ENCODE measurements around the gene KRT15. TPM values are rescaled to one million over a fixed set of nuclear protein-coding genes. Genes with fewer than 3 reads are reported as not detected.
A peak's percentile ranks its signal among the peaks of the same experiment; 100 is the strongest.

KRT15 gene
- polyA plus RNA-seq, 2 donors: 1,457 to 2,808 TPM

- Histone ChIP-seq H3K27ac (ENCODE audit: low read depth in 2 of 2, low read length in 1 of 2) (peak overlapping the region; percentile 63 to 93), H3K4me1 (ENCODE audit: control insufficient read depth in 2 of 2, insufficient read depth in 2 of 2, low read length in 1 of 2) (peaks cover 0 to 3% of the 10 kb centered on the region in 2 donors), H3K9me3 (ENCODE audit: control insufficient read depth in 2 of 2, insufficient read depth in 1 of 2, low read depth in 1 of 2, low read length in 1 of 2) (no peaks in the 10 kb centered on the region), H3K27me3 (ENCODE audit: control insufficient read depth in 1 of 2, insufficient read depth in 2 of 2, low read length in 2 of 2) (no peaks in the 10 kb centered on the region), H3K4me3 (ENCODE audit: low read depth in 1 of 2, low read length in 2 of 2) (peak overlapping the region; percentile 23 to 70), H3K36me3 (ENCODE audit: control insufficient read depth in 2 of 2, insufficient read depth in 2 of 2, low read length in 1 of 2) (peaks cover 0 to 10% of the 10 kb centered on the region in 2 donors)
- 51 to 59% methylated on average over 15 of the region's 15 CpGs for WGBS, 2 donors
Observed at GRCh38 chr17:41500131-41500911, 18.4 kb downstream of the KRT15 start.

GRCh38 chr17:41499714-41500113, 19.0 kb downstream of the KRT15 start:
- no peaks in the 10 kb centered on the region for H3K27me3 ChIP-seq (ENCODE audit: control insufficient read depth in 1 of 2, insufficient read depth in 2 of 2, low read length in 2 of 2)
- H3K27ac ChIP-seq (ENCODE audit: low read depth in 2 of 2, low read length in 1 of 2): peak overlapping the region; percentile 54 to 93
- WGBS, 2 donors: 66% methylated on average over 5 of the region's 5 CpGs
- peak overlapping the region; percentile 9 to 32 for H3K4me3 ChIP-seq (ENCODE audit: low read depth in 1 of 2, low read length in 2 of 2)
- no peaks in the 10 kb centered on the region for H3K9me3 ChIP-seq (ENCODE audit: control insufficient read depth in 2 of 2, insufficient read depth in 1 of 2, low read depth in 1 of 2, low read length in 1 of 2)
- peaks cover 0 to 10% of the 10 kb centered on the region in 2 donors for H3K36me3 ChIP-seq (ENCODE audit: control insufficient read depth in 2 of 2, insufficient read depth in 2 of 2, low read length in 1 of 2)
- H3K4me1 ChIP-seq (ENCODE audit: control insufficient read depth in 2 of 2, insufficient read depth in 2 of 2, low read length in 1 of 2): peaks cover 0 to 3% of the 10 kb centered on the region in 2 donors

GRCh38 chr17:41498276-41498675, 20.4 kb downstream of the KRT15 start:
- H3K27me3 ChIP-seq (ENCODE audit: control insufficient read depth in 1 of 2, insufficient read depth in 2 of 2, low read length in 2 of 2): no peaks in the 10 kb centered on the region
- peak overlapping the region; percentile 54 to 93 for H3K27ac ChIP-seq (ENCODE audit: low read depth in 2 of 2, low read length in 1 of 2)
- H3K9me3 ChIP-seq (ENCODE audit: control insufficient read depth in 2 of 2, insufficient read depth in 1 of 2, low read depth in 1 of 2, low read length in 1 of 2): no peaks in the 10 kb centered on the region
- H3K36me3 ChIP-seq (ENCODE audit: control insufficient read depth in 2 of 2, insufficient read depth in 2 of 2, low read length in 1 of 2): peaks cover 0 to 10% of the 10 kb centered on the region in 2 donors
- H3K4me3 ChIP-seq (ENCODE audit: low read depth in 1 of 2, low read length in 2 of 2): peak overlapping the region in 1 of 2 donors; percentile 24
- WGBS, 2 donors: 48 to 61% methylated on average over 6 of the region's 6 CpGs
- peaks cover 3% of the 10 kb centered on the region in 2 donors for H3K4me1 ChIP-seq (ENCODE audit: control insufficient read depth in 2 of 2, insufficient read depth in 2 of 2, low read length in 1 of 2)

- H3K27ac ChIP-seq (ENCODE audit: low read depth in 2 of 2, low read length in 1 of 2): peak overlapping the region; percentile 0 to 81
- H3K4me1 ChIP-seq (ENCODE audit: control insufficient read depth in 2 of 2, insufficient read depth in 2 of 2, low read length in 1 of 2): peaks cover 3% of the 10 kb centered on the region in 2 donors
- no peaks in the 10 kb centered on the region for H3K27me3 ChIP-seq (ENCODE audit: control insufficient read depth in 1 of 2, insufficient read depth in 2 of 2, low read length in 2 of 2)
- H3K4me3 ChIP-seq (ENCODE audit: low read depth in 1 of 2, low read length in 2 of 2): no peak overlapping the region
- no peaks in the 10 kb centered on the region for H3K36me3 ChIP-seq (ENCODE audit: control insufficient read depth in 2 of 2, insufficient read depth in 2 of 2, low read length in 1 of 2)
- H3K9me3 ChIP-seq (ENCODE audit: control insufficient read depth in 2 of 2, insufficient read depth in 1 of 2, low read depth in 1 of 2, low read length in 1 of 2): no peaks in the 10 kb centered on the region
- 46 to 49% methylated on average over 12 of the region's 12 CpGs for WGBS, 2 donors
Observed at GRCh38 chr17:41496803-41497484, 21.7 kb downstream of the KRT15 start.

GRCh38 chr17:41494524-41494923, 24.2 kb downstream of the KRT15 start:
- Histone ChIP-seq H3K27ac (ENCODE audit: low read depth in 2 of 2, low read length in 1 of 2) (peak overlapping the region in 1 of 2 donors; percentile 24), H3K4me1 (ENCODE audit: control insufficient read depth in 2 of 2, insufficient read depth in 2 of 2, low read length in 1 of 2) (peaks cover 3% of the 10 kb centered on the region in 2 donors), H3K4me3 (ENCODE audit: low read depth in 1 of 2, low read length in 2 of 2) (no peak overlapping the region), H3K9me3 (ENCODE audit: control insufficient read depth in 2 of 2, insufficient read depth in 1 of 2, low read depth in 1 of 2, low read length in 1 of 2) (no peaks in the 10 kb centered on the region), H3K36me3 (ENCODE audit: control insufficient read depth in 2 of 2, insufficient read depth in 2 of 2, low read length in 1 of 2) (no peaks in the 10 kb centered on the region), H3K27me3 (ENCODE audit: control insufficient read depth in 1 of 2, insufficient read depth in 2 of 2, low read length in 2 of 2) (no peaks in the 10 kb centered on the region)
- 40 to 53% methylated on average over 2 of the region's 2 CpGs for WGBS, 2 donors

- Histone ChIP-seq H3K4me3 (ENCODE audit: low read depth in 1 of 2, low read length in 2 of 2) (no peak overlapping the region), H3K9me3 (ENCODE audit: control insufficient read depth in 2 of 2, insufficient read depth in 1 of 2, low read depth in 1 of 2, low read length in 1 of 2) (no peaks in the 10 kb centered on the region), H3K27me3 (ENCODE audit: control insufficient read depth in 1 of 2, insufficient read depth in 2 of 2, low read length in 2 of 2) (no peaks in the 10 kb centered on the region), H3K4me1 (ENCODE audit: control insufficient read depth in 2 of 2, insufficient read depth in 2 of 2, low read length in 1 of 2) (peaks cover 3% of the 10 kb centered on the region in 2 donors), H3K27ac (ENCODE audit: low read depth in 2 of 2, low read length in 1 of 2) (no peak overlapping the region), H3K36me3 (ENCODE audit: control insufficient read depth in 2 of 2, insufficient read depth in 2 of 2, low read length in 1 of 2) (no peaks in the 10 kb centered on the region)
- WGBS, 2 donors: 46 to 47% methylated on average over 4 of the region's 4 CpGs
Observed at GRCh38 chr17:41492771-41493170, 25.9 kb downstream of the KRT15 start.

- no peaks in the 10 kb centered on the region for H3K9me3 ChIP-seq (ENCODE audit: control insufficient read depth in 2 of 2, insufficient read depth in 1 of 2, low read depth in 1 of 2, low read length in 1 of 2)
- no peak overlapping the region for H3K4me3 ChIP-seq (ENCODE audit: low read depth in 1 of 2, low read length in 2 of 2)
- H3K27me3 ChIP-seq (ENCODE audit: control insufficient read depth in 1 of 2, insufficient read depth in 2 of 2, low read length in 2 of 2): no peaks in the 10 kb centered on the region
- H3K27ac ChIP-seq (ENCODE audit: low read depth in 2 of 2, low read length in 1 of 2): no peak overlapping the region
- peaks cover 3% of the 10 kb centered on the region in 2 donors for H3K4me1 ChIP-seq (ENCODE audit: control insufficient read depth in 2 of 2, insufficient read depth in 2 of 2, low read length in 1 of 2)
- 66 to 67% methylated on average over 6 of the region's 6 CpGs for WGBS, 2 donors
- no peaks in the 10 kb centered on the region for H3K36me3 ChIP-seq (ENCODE audit: control insufficient read depth in 2 of 2, insufficient read depth in 2 of 2, low read length in 1 of 2)
Observed at GRCh38 chr17:41492351-41492750, 26.3 kb downstream of the KRT15 start.

- Histone ChIP-seq H3K27me3 (ENCODE audit: control insufficient read depth in 1 of 2, insufficient read depth in 2 of 2, low read length in 2 of 2) (no peaks in the 10 kb centered on the region), H3K27ac (ENCODE audit: low read depth in 2 of 2, low read length in 1 of 2) (no peak overlapping the region), H3K4me3 (ENCODE audit: low read depth in 1 of 2, low read length in 2 of 2) (no peak overlapping the region), H3K36me3 (ENCODE audit: control insufficient read depth in 2 of 2, insufficient read depth in 2 of 2, low read length in 1 of 2) (no peaks in the 10 kb centered on the region), H3K4me1 (ENCODE audit: control insufficient read depth in 2 of 2, insufficient read depth in 2 of 2, low read length in 1 of 2) (peaks cover 3% of the 10 kb centered on the region in 2 donors), H3K9me3 (ENCODE audit: control insufficient read depth in 2 of 2, insufficient read depth in 1 of 2, low read depth in 1 of 2, low read length in 1 of 2) (no peaks in the 10 kb centered on the region)
- 77 to 81% methylated on average over 2 of the region's 2 CpGs for WGBS, 2 donors
Observed at GRCh38 chr17:41491476-41491875, 27.2 kb downstream of the KRT15 start.

- Histone ChIP-seq H3K4me1 (ENCODE audit: control insufficient read depth in 2 of 2, insufficient read depth in 2 of 2, low read length in 1 of 2) (peaks cover 0 to 3% of the 10 kb centered on the region in 2 donors), H3K27ac (ENCODE audit: low read depth in 2 of 2, low read length in 1 of 2) (no peak overlapping the region), H3K27me3 (ENCODE audit: control insufficient read depth in 1 of 2, insufficient read depth in 2 of 2, low read length in 2 of 2) (no peaks in the 10 kb centered on the region), H3K9me3 (ENCODE audit: control insufficient read depth in 2 of 2, insufficient read depth in 1 of 2, low read depth in 1 of 2, low read length in 1 of 2) (no peaks in the 10 kb centered on the region), H3K4me3 (ENCODE audit: low read depth in 1 of 2, low read length in 2 of 2) (no peak overlapping the region), H3K36me3 (ENCODE audit: control insufficient read depth in 2 of 2, insufficient read depth in 2 of 2, low read length in 1 of 2) (no peaks in the 10 kb centered on the region)
- WGBS, 2 donors: 74 to 82% methylated on average over 10 of the region's 10 CpGs
Observed at GRCh38 chr17:41490000-41490990, 28.4 kb downstream of the KRT15 start.

Measured in esophagus (tissue), 2 donors.